ENCODE results near the gene ADAMTSL4. TPM values are rescaled to one million over a fixed set of nuclear protein-coding genes. Genes with fewer than 3 reads are reported as not detected.

The ADAMTSL4 gene
- total and polyA plus RNA-seq, 7 donors, result 2.1 to 36.0 (median 14.6) TPM

DNA sequence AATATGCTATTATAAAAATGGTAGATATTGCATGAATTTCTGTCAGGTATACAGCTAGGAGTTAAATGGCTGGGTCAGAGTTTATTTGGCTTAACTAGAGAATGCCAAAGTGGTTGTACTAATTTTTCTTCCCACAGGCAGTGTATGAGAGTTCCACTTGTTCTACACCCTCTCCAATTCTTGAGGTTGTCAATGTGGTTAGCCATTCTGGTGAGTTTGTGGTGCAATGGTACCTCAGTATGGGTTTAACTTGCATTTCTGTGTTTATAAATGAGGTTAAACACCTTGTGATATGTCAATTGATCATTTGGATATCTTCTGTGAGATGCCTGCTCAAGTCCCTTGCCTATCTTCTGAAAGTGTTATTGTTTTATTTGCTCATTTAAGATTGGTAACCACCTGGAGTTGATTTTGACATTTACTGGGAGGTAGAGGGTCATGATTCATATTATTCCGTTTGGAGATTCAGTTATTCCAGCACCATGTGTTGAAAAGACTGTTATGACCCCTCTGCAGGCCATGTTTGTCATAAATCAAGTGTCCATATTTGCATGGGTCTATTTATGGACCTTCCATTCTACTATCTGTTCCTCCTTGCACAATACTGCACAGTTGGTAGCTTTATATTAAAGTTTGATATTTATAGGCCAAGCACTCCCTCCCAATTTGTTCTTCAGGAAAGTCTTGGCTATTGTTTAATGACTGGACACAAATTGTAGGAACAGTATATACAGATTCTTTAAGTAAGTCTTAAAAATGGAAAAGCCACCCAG is 27.8 kb upstream of the ADAMTSL4 start:
- H3K4me1 ChIP-seq, result peaks cover 0 to 10% (median 8%) of the 10 kb centered on the region in 4 donors
- no peaks in the 10 kb centered on the region for H3K9me3 ChIP-seq
- no peaks in the 10 kb centered on the region for H3K36me3 ChIP-seq
- H3K4me3 ChIP-seq, result no peak overlapping the region
- TF ChIP-seq, protein P1, sequence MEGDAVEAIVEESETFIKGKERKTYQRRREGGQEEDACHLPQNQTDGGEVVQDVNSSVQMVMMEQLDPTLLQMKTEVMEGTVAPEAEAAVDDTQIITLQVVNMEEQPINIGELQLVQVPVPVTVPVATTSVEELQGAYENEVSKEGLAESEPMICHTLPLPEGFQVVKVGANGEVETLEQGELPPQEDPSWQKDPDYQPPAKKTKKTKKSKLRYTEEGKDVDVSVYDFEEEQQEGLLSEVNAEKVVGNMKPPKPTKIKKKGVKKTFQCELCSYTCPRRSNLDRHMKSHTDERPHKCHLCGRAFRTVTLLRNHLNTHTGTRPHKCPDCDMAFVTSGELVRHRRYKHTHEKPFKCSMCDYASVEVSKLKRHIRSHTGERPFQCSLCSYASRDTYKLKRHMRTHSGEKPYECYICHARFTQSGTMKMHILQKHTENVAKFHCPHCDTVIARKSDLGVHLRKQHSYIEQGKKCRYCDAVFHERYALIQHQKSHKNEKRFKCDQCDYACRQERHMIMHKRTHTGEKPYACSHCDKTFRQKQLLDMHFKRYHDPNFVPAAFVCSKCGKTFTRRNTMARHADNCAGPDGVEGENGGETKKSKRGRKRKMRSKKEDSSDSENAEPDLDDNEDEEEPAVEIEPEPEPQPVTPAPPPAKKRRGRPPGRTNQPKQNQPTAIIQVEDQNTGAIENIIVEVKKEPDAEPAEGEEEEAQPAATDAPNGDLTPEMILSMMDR (IDR thresholded peaks at IDR 0.05), result no peak
- TF ChIP-seq POLR2AphosphoS5 (IDR thresholded peaks at IDR 0.05), result no peak
- TF ChIP-seq EP300 (IDR thresholded peaks at IDR 0.05), result no peak
- TF ChIP-seq POLR2A (IDR thresholded peaks at IDR 0.05), result no peak
- no peak overlapping the region for H3K27ac ChIP-seq
- 49 to 67% methylated on average over 1 of the region's 1 CpG for WGBS, 2 donors
- DNase-seq, result no peak
- intact Hi-C loops (cut with DNase I), result no loop called here
- H3K27me3 ChIP-seq, result no peaks in the 10 kb centered on the region

DNA sequence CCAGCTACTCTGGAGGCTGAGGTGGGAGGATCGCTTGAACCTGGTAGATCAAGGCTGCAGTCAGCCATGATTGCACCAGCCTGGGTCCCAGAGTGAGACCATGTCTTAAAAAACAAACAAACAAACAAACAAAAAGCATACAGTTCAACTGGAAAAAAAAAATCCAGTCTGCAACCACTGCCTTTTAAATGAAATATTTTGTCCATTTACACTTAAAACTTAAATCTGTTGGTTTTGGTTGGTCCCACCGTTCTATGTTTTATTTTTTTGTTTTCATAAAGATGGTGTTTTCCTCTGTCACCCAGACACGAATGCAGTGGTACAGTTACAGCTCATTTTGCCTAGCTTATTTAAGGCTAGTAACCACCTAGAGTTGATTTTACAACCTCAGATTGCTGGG is 23.9 kb upstream of the ADAMTSL4 start:
- Histone ChIP-seq H3K4me3 (no peak overlapping the region), H3K27me3 (no peaks in the 10 kb centered on the region), H3K27ac (no peak overlapping the region), H3K9me3 (no peaks in the 10 kb centered on the region), H3K4me1 (peaks cover 0 to 9% (median 6%) of the 10 kb centered on the region in 4 donors), H3K36me3 (no peaks in the 10 kb centered on the region)
- no peak for DNase-seq
- WGBS, 2 donors, result 83 to 89% methylated on average over 3 of the region's 3 CpGs
- intact Hi-C loops (cut with DNase I), result no loop called here
- TF ChIP-seq, protein P1 (IDR thresholded peaks at IDR 0.05), result no peak
- TF ChIP-seq POLR2AphosphoS5 (IDR thresholded peaks at IDR 0.05) (no peak), POLR2A (IDR thresholded peaks at IDR 0.05) (no peak)

DNA sequence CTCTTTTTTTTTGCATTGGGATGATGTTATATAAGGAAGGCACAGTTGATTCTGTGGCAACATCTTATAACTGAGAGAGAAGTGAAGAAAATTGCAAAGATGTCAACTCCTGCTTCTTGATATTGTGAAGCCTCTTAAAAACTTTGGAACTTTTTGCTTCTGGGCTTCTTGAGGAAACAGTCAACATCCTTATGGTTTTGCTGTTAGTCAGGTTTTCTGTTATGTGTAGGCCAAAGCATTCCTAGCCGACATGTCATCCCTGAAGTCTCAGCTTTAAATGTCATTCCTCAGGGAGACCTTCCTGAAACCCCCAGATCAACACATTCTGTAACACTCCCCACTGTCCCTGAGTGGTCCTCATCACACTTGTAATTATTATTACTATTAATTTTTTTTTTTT is 21.0 kb upstream of the ADAMTSL4 start:
- TF ChIP-seq EP300 (IDR thresholded peaks at IDR 0.05) (no peak), POLR2A (IDR thresholded peaks at IDR 0.05) (no peak), POLR2AphosphoS5 (IDR thresholded peaks at IDR 0.05) (no peak)
- TF ChIP-seq, protein P1 (IDR thresholded peaks at IDR 0.05), result no peak
- no peak overlapping the region for H3K4me3 ChIP-seq
- no peaks in the 10 kb centered on the region for H3K9me3 ChIP-seq
- H3K36me3 ChIP-seq, result no peaks in the 10 kb centered on the region
- intact Hi-C loops (cut with DNase I), result no loop called here
- 76 to 89% methylated on average over 1 of the region's 1 CpG for WGBS, 2 donors
- peaks cover 0 to 29% (median 15%) of the 10 kb centered on the region in 4 donors for H3K4me1 ChIP-seq
- no peak overlapping the region for H3K27ac ChIP-seq
- DNase-seq, result no peak
- H3K27me3 ChIP-seq, result no peaks in the 10 kb centered on the region

DNA sequence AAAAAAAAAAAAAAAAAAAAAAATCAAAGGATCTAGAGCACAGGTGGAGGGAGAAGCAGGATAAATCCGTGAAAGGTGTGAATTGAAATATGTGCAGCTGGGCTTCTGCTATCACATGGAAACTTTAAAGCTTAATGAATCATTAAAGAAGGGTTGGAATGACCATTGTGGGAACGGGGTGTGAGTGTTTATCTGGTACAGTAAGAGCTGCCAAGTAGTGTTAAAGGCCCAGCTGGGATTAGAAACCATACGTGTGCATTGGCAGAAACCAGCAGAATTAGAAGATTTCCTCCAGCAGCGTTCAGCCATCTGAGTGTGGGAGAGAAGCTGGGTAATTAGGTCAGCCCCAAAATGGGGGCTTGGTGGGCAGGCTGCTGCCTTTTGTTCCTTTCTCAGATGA is 20.2 kb upstream of the ADAMTSL4 start:
- intact Hi-C loops (cut with DNase I), result no loop called here
- Histone ChIP-seq H3K9me3 (no peaks in the 10 kb centered on the region), H3K4me3 (no peak overlapping the region), H3K27ac (peak overlapping the region in 3 of 4 donors; percentile 1 to 55 (median 55)), H3K4me1 (peaks cover 0 to 29% (median 15%) of the 10 kb centered on the region in 4 donors), H3K36me3 (no peaks in the 10 kb centered on the region), H3K27me3 (no peaks in the 10 kb centered on the region)
- no peak for DNase-seq
- peak in 1 of 4 donors; percentile 37 for TF ChIP-seq POLR2AphosphoS5 (IDR thresholded peaks at IDR 0.05)
- TF ChIP-seq EP300 (IDR thresholded peaks at IDR 0.05), result no peak
- WGBS, 2 donors, result 8 to 53% methylated on average over 4 of the region's 4 CpGs

DNA sequence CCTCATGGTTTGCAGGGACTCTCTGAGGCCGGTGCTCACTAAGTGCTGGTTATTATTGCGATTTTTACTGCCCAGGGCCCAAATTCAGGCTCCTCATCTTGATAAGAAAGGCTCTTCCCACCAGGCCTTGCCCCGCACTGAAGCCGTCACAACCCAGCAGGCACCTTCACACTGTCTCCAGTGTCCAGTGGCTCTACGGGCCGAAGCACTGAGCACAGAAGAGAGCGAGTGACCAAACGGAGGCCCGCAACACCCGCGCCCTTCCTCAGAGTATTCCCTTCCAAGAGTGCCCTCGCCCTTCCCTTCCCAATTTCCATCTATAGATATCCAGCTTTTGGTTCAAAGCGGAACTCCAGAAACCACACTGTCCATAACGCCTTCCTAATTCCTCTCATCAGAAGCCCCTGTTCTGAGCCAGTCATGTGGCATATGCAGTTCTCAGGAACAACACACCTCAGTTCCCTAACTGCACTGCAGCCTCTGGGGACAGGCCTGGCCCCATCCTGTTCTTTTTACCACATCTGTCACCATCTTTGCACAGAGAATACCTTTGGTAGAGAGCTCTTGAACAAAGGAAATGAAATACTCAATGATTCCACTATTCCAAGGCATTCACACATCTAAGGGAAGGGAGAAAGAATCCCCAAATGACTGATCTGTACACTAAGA is 18.6 kb upstream of the ADAMTSL4 start:
- Histone ChIP-seq H3K9me3 (no peaks in the 10 kb centered on the region), H3K36me3 (no peaks in the 10 kb centered on the region), H3K27me3 (no peaks in the 10 kb centered on the region), H3K4me1 (peaks cover 0 to 29% (median 15%) of the 10 kb centered on the region in 4 donors), H3K27ac (no peak overlapping the region), H3K4me3 (no peak overlapping the region)
- intact Hi-C loops (cut with DNase I), result loop anchor here (10.0 kb wide), 1 partner anchor 286 kb away; no protein-coding TSS in a partner anchor
- DNase-seq, result no peak
- TF ChIP-seq POLR2A (IDR thresholded peaks at IDR 0.05), result no peak
- TF ChIP-seq POLR2AphosphoS5 (IDR thresholded peaks at IDR 0.05), result no peak
- TF ChIP-seq EP300 (IDR thresholded peaks at IDR 0.05), result no peak
- TF ChIP-seq, protein P1 (IDR thresholded peaks at IDR 0.05), result no peak
- WGBS, 2 donors, result 91 to 94% methylated on average over 14 of the region's 14 CpGs

All from sigmoid colon (tissue), 7 donors.